Endothelial cell (in vitro differentiated cells): Measurements from ENCODE around the gene NF2. TPM values are rescaled to one million over a fixed set of nuclear protein-coding genes. Genes with fewer than 3 reads are reported as not detected.

Experiments
- DNase-seq: peaks from one replicate; pipeline ENCODE4 v3.0.0; 2021; ENCODE audit warnings: low spot score
- H3K27ac Mint-ChIP-seq: one replicate; pipeline ENCODE4 v1.8.0; 2021; ENCODE audit warnings: mixed read lengths, inconsistent platforms; ENCODE audit not compliant: unreplicated experiment
- H3K27me3 Mint-ChIP-seq: one replicate; pipeline ENCODE4 v1.8.0; 2021; ENCODE audit warnings: mild to moderate bottlenecking, moderate library complexity, mixed read lengths, inconsistent platforms; ENCODE audit not compliant: unreplicated experiment
- H3K36me3 Mint-ChIP-seq: one replicate; pipeline ENCODE4 v1.8.0; 2021; ENCODE audit warnings: mild to moderate bottlenecking, low read depth, mixed read lengths, inconsistent platforms; ENCODE audit not compliant: unreplicated experiment
- H3K4me1 Mint-ChIP-seq: one replicate; pipeline ENCODE4 v1.8.0; 2021; ENCODE audit warnings: mild to moderate bottlenecking, mixed read lengths, inconsistent platforms; ENCODE audit not compliant: unreplicated experiment
- H3K4me3 Mint-ChIP-seq: one replicate; pipeline ENCODE4 v1.8.0; 2021; ENCODE audit warnings: mild to moderate bottlenecking, mixed read lengths, inconsistent platforms; ENCODE audit not compliant: unreplicated experiment
- H3K9me3 Mint-ChIP-seq: one replicate; pipeline ENCODE4 v1.8.0; 2021; ENCODE audit warnings: mixed read lengths, inconsistent platforms; ENCODE audit not compliant: unreplicated experiment
- total RNA-seq: library from RNA; stranded (reverse); fragmentation: NEBNext Ultra II Directional; extraction: Animal tissue kit (Norgen Biotek cat#: 25700); gene quantifications from one replicate; pipeline ENCODE4 v1.2.1, GENCODE V29; 2021; ENCODE audit not compliant: unreplicated experiment
- TF ChIP-seq, protein P1 (sequence below): fragments of 200-600 bp; sonication (generic); IDR thresholded peaks from one replicate; pipeline ENCODE4 v1.5.0; 2021; ENCODE audit warnings: antibody characterized with exemption; ENCODE audit not compliant: unreplicated experiment

Gene NF2
- total RNA-seq, 1 donor from 2014 or later = 44.3 TPM

GRCh38 chr22:29731058-29731850 lies 127.8 kb downstream of the NF2 start:
- TF ChIP-seq, protein P1, sequence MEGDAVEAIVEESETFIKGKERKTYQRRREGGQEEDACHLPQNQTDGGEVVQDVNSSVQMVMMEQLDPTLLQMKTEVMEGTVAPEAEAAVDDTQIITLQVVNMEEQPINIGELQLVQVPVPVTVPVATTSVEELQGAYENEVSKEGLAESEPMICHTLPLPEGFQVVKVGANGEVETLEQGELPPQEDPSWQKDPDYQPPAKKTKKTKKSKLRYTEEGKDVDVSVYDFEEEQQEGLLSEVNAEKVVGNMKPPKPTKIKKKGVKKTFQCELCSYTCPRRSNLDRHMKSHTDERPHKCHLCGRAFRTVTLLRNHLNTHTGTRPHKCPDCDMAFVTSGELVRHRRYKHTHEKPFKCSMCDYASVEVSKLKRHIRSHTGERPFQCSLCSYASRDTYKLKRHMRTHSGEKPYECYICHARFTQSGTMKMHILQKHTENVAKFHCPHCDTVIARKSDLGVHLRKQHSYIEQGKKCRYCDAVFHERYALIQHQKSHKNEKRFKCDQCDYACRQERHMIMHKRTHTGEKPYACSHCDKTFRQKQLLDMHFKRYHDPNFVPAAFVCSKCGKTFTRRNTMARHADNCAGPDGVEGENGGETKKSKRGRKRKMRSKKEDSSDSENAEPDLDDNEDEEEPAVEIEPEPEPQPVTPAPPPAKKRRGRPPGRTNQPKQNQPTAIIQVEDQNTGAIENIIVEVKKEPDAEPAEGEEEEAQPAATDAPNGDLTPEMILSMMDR = no peak
- no peak for DNase-seq
- H3K27me3 Mint-ChIP-seq = peaks cover 2% of the 10 kb centered on the region
- H3K4me3 Mint-ChIP-seq = no peak overlapping the region
- no peaks in the 10 kb centered on the region for H3K36me3 Mint-ChIP-seq
- H3K9me3 Mint-ChIP-seq = no peaks in the 10 kb centered on the region
- H3K27ac Mint-ChIP-seq = no peak overlapping the region
- no peaks in the 10 kb centered on the region for H3K4me1 Mint-ChIP-seq

DNA sequence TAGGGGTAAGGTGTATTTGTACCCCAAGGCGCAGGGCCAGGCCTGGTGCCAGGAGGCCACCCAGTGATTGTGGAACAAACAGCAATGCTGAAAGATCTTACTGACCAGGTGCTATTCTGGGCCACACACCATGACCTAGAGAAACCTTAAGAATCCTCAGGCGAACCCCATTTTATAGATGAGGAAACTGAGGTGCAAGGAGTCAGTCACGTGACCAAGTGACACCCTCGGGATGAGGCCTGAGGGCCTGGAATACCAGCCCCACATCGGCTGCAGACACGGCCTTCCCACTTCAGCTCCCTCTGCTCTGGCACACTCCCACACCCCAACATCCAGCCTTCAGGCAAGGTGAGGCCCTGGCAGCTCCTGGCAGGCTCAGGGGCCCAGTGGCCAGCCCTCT lies 129.4 kb downstream of the NF2 start:
- H3K27me3 Mint-ChIP-seq = peaks cover 2% of the 10 kb centered on the region

GRCh38 chr22:29733362-29734201 lies 130.1 kb downstream of the NF2 start:
- no peak for DNase-seq
- H3K36me3 Mint-ChIP-seq = no peaks in the 10 kb centered on the region
- TF ChIP-seq, protein P1 = no peak
- H3K27me3 Mint-ChIP-seq = peaks cover 2% of the 10 kb centered on the region
- no peak overlapping the region for H3K4me3 Mint-ChIP-seq
- no peak overlapping the region for H3K27ac Mint-ChIP-seq
- H3K4me1 Mint-ChIP-seq = no peaks in the 10 kb centered on the region
- no peaks in the 10 kb centered on the region for H3K9me3 Mint-ChIP-seq

More for the DNA sequence above, 129.4 kb downstream of the NF2 start:
- TF ChIP-seq, protein P1 = no peak
- Mint-ChIP-seq H3K36me3 (no peaks in the 10 kb centered on the region), H3K4me3 (no peak overlapping the region), H3K9me3 (no peaks in the 10 kb centered on the region), H3K4me1 (no peaks in the 10 kb centered on the region), H3K27ac (no peak overlapping the region)
- DNase-seq = no peak

DNA sequence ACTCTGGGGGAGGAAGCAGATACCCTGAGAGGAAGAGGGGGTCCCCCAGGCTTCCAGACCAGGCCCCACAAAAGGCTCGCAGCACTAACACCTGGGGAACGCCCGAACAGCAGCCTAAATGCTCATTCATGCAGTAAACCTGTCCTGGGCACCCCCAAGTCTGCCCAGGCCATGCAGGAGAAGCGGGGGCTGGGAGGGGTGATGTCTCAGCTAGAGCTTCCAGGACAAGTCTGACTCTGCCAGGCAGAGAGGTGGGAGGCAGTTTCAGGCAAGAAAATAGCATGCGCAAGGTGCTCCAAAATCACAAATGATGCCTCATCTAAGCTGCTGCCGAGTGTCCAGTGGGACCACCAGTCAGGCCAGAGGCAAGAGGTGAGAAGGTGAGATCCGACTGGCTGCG lies 131.0 kb downstream of the NF2 start:
- Mint-ChIP-seq H3K9me3 (no peaks in the 10 kb centered on the region), H3K36me3 (no peaks in the 10 kb centered on the region), H3K4me1 (no peaks in the 10 kb centered on the region), H3K4me3 (no peak overlapping the region), H3K27me3 (peaks cover 2% of the 10 kb centered on the region), H3K27ac (no peak overlapping the region)
- TF ChIP-seq, protein P1 = no peak
- DNase-seq = no peak
